GM23338 (cell line): ENCODE data around the gene CLDN15.
A peak's percentile ranks its signal among the peaks of the same experiment; 100 is the strongest.

Experiments used
- CREB1 ChIP-seq: fragments of 250-450 bp; sonication (Bioruptor Pico); IDR thresholded peaks from 2 replicates; pipeline ENCODE4 v1.5.0; 2020; ENCODE audit warnings: low read depth, mild to moderate bottlenecking, moderate library complexity
- EZH2 ChIP-seq: fragments of 200-600 bp; sonication (generic); IDR thresholded peaks from one replicate; pipeline ENCODE4 v1.8.0; 2017; ENCODE audit warnings: antibody characterized with exemption, mild to moderate bottlenecking, low read depth; ENCODE audit not compliant: unreplicated experiment
- EZH2phosphoT487 ChIP-seq: fragments of 200-600 bp; sonication (generic); IDR thresholded peaks from one replicate; pipeline ENCODE4 v1.8.1; 2018; ENCODE audit warnings: antibody characterized with exemption; ENCODE audit not compliant: unreplicated experiment
- NANOG ChIP-seq: IDR thresholded peaks from 2 replicates; pipeline ENCODE4 v1.6.1; 2016; ENCODE audit warnings: antibody characterized with exemption, borderline replicate concordance
- POLR2AphosphoS5 ChIP-seq: IDR thresholded peaks from 2 replicates; pipeline ENCODE4 v1.6.1; 2016; ENCODE audit warnings: antibody characterized with exemption, low read depth
- TF ChIP-seq, protein P1 (sequence below), 2 experiments: fragments of 200-600 bp in 1 of 2; sonication (generic) in 1 of 2; conservative IDR thresholded peaks; 2 replicates each; pipeline versions ENCODE4 v1.5.1 to v1.6.1; 2016 to 2017; ENCODE audit warnings: antibody characterized with exemption in 2 of 2, low read depth in 2 of 2, mild to moderate bottlenecking in 2 of 2, moderate library complexity in 1 of 2
- TF ChIP-seq, protein P2 (sequence below): IDR thresholded peaks from one replicate; pipeline ENCODE4 v1.6.1; 2018; ENCODE audit warnings: antibody characterized with exemption; ENCODE audit not compliant: unreplicated experiment

DNA sequence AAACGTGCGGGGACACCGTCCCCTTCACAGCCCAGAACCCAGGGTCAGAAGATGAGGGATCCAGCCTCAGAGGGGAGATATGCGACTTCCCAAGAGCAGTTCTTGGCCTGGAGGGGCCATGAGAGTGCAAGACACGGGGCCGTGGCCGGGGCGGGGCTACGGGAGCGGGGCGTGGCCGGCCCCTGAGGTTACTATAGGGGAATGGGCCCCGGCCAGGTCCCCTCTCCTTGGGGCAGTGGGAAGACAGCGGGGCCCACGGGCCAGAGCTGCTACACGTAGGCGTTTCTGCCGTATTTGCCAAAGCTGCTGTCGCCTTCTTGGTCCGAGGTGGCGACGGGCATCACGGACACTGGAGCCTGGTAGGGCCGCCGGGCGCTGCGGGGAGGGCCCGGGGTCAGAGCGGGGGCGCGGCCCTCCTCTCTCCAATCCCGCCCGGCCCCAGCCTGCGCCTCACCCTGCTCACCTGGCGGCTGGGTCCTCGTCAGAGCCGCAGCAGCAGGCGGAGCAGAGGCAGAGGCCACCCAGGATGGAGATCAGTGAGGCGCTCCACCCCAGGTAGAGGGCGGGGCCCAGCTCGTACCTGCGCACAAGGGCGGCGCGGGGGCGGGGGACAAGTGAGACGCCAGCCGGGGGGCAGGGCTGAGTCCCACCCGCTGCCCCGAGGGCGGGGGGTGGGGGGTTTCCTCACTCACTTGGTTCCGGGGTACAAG, 5.3 kb downstream of the CLDN15 start:
- TF ChIP-seq, protein P1, sequence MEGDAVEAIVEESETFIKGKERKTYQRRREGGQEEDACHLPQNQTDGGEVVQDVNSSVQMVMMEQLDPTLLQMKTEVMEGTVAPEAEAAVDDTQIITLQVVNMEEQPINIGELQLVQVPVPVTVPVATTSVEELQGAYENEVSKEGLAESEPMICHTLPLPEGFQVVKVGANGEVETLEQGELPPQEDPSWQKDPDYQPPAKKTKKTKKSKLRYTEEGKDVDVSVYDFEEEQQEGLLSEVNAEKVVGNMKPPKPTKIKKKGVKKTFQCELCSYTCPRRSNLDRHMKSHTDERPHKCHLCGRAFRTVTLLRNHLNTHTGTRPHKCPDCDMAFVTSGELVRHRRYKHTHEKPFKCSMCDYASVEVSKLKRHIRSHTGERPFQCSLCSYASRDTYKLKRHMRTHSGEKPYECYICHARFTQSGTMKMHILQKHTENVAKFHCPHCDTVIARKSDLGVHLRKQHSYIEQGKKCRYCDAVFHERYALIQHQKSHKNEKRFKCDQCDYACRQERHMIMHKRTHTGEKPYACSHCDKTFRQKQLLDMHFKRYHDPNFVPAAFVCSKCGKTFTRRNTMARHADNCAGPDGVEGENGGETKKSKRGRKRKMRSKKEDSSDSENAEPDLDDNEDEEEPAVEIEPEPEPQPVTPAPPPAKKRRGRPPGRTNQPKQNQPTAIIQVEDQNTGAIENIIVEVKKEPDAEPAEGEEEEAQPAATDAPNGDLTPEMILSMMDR (conservative IDR thresholded peaks at IDR 0.05; ENCODE audit: low read depth in 2 of 2), result no peak
- TF ChIP-seq EZH2phosphoT487, result no peak
- no peak for TF ChIP-seq CREB1 (CRISPR knock-in tag)
- TF ChIP-seq POLR2AphosphoS5, result peak; percentile 74
- no peak for TF ChIP-seq EZH2
- TF ChIP-seq, protein P2, sequence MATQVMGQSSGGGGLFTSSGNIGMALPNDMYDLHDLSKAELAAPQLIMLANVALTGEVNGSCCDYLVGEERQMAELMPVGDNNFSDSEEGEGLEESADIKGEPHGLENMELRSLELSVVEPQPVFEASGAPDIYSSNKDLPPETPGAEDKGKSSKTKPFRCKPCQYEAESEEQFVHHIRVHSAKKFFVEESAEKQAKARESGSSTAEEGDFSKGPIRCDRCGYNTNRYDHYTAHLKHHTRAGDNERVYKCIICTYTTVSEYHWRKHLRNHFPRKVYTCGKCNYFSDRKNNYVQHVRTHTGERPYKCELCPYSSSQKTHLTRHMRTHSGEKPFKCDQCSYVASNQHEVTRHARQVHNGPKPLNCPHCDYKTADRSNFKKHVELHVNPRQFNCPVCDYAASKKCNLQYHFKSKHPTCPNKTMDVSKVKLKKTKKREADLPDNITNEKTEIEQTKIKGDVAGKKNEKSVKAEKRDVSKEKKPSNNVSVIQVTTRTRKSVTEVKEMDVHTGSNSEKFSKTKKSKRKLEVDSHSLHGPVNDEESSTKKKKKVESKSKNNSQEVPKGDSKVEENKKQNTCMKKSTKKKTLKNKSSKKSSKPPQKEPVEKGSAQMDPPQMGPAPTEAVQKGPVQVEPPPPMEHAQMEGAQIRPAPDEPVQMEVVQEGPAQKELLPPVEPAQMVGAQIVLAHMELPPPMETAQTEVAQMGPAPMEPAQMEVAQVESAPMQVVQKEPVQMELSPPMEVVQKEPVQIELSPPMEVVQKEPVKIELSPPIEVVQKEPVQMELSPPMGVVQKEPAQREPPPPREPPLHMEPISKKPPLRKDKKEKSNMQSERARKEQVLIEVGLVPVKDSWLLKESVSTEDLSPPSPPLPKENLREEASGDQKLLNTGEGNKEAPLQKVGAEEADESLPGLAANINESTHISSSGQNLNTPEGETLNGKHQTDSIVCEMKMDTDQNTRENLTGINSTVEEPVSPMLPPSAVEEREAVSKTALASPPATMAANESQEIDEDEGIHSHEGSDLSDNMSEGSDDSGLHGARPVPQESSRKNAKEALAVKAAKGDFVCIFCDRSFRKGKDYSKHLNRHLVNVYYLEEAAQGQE, result no peak
- TF ChIP-seq NANOG, result no peak
